ENCODE results near the gene KCNQ1.

Gene KCNQ1

DNA sequence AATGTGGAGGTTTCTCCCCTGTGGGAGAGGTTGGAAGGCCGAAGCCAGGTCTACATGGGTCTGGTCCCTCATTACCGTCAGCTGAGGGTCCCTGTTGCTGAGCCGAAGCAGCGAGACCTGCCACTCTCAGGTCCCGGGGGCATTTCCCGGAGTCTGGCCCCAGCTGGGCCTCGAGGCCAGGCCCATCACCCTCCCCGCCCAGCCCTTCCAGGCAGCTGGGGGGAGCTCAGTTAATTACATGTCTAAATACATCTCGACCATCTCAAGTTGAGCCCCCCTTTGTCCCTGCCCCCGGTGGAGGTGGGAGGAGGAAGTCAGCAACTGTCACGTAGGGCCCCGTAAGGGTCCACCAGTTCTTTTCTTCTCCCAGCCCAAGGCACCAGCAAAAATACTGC, 437.2 kb downstream of the KCNQ1 start:
- no peak for DNase-seq (ENCODE audit: low read depth in 3 of 3)

DNA sequence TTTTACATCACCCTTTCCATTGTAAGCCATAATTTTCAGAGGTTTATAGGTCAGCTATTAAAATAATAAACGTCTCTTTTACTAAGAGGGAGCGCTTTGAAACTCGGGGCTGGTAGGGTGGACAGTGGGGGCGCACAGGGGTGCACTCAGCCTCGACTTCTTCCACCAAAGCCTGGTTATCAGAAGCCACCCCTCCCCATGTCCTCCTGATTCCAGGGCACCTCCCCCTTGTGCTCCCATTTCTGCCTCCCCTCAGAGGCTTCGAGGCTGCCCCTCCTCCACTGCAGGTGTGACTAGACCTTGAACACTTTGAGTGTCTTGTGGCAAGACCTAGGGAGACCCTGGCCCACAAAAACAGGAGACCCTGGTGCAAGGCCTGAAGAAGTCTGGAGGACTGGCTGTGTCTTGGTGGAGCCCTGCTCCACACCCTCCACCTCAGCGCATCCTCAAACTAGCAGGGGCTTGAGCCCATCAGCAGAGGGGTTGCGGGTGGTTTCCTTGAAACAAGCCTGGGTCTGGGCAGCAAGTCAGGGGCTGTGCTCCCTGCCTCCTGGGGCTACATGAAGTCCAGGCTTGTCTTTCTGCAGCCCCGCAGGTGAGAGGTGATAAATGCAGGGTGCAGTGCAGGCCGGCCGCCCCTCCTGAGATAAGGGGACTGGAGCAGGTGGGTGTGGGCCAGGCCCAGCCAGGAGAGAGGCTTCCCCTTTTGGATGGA, 437.7 kb downstream of the KCNQ1 start:
- DNase-seq (ENCODE audit: low read depth in 3 of 3): no peak

DNA sequence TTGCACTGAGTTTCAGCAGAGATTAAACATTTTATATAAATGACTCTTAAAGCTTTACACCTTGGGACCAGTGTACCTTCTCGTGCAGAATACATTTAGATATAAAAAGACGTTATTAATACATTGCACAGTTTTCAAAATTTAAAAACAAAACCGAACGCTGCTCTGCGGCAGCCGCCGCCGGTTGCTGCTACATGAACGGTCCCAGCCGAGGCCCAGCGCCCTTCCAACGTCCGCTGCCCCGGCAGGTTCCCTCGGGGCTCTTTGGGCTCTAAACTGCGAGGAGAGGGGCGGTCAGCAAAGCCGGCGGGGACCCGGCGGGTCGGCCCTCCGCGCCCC, 438.8 kb downstream of the KCNQ1 start:
- DNase-seq (ENCODE audit: low read depth in 3 of 3): no peak

DNA sequence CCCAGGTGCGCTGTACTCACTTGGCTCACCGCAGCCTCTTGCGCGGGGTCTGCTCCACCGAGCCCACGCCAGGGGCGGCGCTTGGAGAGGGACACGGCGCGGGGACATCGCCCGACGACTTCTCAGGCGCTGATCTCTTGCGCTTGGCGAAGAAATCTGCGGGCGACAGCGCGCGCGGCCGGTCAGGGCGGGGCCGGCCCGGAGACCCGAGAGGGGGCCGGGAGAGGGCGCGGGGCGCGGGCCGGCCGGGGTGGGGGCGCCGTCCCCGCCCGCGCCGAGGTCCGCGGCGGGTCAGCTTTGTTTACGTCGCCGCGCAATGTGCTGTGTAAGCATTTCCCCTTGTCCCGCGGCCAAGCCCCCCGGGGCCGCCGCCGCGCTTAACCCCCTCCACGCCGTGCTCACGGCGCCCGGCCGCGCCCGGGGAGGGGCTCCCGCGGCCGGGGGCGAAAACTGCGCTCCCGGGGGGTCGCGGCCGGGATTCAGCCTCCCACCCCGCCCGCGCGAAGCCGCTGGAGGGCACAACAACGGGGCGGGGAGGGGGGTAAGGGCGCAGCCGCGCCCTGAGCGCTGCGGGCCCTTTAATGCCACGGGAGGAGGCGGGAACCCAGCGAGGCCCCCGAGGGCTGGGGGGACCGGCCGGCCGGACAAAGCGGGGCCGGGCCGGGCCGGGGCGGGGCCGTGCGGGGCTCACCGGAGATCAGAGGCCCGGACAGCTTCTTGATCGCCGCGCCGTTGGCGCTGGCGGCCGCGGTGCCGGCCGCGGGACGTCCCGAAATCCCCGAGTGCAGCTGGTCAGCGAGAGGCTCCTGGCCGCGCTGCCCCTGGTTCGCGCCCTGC, 439.4 kb downstream of the KCNQ1 start:
- no peak for DNase-seq (ENCODE audit: low read depth in 3 of 3)

- DNase-seq (ENCODE audit: low read depth in 3 of 3): no peak
Measured at GRCh38 chr11:2885017-2885677, 440.3 kb downstream of the KCNQ1 start.

DNA sequence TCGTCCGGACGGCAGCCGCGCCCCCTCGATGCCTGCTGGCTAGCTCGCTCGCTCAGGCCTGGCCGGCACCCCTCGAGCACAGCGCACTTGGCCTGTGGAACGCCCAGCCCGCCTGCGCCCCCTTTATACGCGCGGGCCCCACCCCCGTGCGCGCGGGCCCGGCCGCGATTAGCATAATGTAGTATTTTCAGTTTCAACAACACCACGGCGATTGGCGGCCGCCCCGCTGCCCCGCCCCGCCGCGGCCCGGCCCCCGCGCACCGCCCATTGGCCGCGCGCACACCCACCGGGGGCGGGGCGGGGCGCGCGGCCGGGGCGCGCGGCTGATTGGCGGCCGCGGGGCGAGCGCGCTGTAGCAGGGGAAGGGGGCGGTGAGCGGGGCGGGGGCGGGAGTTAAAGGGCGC, 440.9 kb downstream of the KCNQ1 start, which contains the start of gene CDKN1C:
CDKN1C (minus strand) TSS at position 98 of the 404 bp plus-strand sequence. CDS start 319 bp downstream, outside the sequence.
- DNase-seq (ENCODE audit: low read depth in 3 of 3): peak; percentile 54 to 72 (median 64)

- no peak for DNase-seq (ENCODE audit: low read depth in 3 of 3)
Measured at GRCh38 chr11:2886191-2886894, 441.5 kb downstream of the KCNQ1 start.

GRCh38 chr11:2886936-2887335, 442.1 kb downstream of the KCNQ1 start:
- no peak for DNase-seq (ENCODE audit: low read depth in 3 of 3)

- DNase-seq (ENCODE audit: low read depth in 3 of 3): no peak
Measured at GRCh38 chr11:2887515-2888195, 442.8 kb downstream of the KCNQ1 start.

DNA sequence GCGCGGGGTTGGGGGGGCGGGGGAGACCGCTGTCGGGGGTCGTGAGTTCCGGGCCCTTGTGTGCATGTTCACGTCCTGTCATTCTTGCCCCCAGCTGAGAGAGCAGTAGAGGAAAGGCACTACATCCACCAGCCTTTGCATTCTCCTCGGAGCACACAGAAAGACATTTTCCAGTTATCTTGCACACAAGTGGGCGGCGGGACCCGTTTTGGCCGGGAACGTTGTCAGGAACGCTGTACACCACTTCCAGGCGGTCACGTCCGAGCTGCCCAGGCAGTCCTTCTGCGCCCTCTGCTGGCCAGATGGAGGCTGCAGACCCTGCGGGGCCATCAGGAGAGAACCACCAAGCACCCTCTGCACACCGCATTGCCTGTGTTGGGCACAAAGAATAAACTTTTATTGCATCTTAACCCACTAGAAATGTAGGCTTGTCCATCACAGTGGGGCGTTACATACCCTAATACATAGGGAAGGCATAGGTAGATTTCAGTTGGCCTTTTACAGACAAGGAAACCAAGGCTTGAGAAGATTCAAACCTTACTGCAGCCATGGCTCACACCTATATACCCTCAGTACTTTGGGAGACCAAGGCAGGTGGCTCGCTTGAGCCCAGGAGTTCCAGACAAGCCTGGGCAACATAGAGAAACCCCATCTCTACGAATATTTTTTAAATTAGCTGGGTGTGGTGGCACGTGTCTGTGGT, 443.6 kb downstream of the KCNQ1 start:
- peak; percentile 68 to 87 (median 84) for DNase-seq (ENCODE audit: low read depth in 3 of 3)

DNA sequence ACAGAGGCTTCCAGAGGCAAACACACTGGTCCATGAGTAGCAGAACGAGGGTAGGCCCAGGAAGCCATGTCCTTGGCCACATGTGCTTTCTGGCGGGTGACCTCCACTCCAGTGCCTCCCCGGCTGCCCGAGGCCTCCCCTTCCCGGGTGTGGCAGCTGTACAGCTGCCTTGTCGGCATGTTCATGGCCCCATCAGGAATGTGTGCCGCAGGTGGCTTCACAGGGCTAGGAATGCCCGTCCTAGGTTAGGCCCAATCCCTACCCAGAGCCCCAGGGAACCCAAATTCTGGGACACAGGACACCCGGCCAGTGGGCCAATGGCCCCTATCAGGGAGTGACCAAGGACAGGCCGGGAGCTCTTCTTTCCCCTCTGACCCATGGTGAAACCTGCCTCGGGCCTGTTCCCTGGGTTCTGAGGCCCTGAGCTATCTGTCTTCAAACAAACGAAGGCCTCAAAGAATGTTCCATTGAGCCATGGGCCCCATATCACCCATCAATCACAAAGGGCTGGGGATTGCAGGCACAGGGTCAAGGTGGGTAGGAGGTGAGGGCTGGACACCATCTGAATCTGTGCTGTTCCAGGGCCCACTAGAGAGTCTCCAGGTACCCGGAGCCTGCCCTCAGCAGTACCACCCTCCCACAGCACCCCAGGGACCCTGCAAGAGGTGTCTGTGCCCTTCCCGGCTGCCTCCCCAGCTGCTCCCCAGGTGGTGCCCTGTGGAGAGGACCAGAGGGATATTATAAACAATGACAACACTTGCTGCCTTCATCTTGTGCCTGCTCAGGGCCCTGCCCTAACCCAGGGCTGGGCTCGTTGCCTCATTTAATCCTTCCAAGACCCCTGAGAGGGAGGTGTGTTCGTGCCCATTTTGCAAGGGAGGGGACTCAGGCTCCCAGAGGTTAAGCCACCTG, 444.8 kb downstream of the KCNQ1 start:
- no peak for DNase-seq (ENCODE audit: low read depth in 3 of 3)

GRCh38 chr11:2890466-2891294, 445.9 kb downstream of the KCNQ1 start:
- DNase-seq (ENCODE audit: low read depth in 3 of 3): no peak

DNA sequence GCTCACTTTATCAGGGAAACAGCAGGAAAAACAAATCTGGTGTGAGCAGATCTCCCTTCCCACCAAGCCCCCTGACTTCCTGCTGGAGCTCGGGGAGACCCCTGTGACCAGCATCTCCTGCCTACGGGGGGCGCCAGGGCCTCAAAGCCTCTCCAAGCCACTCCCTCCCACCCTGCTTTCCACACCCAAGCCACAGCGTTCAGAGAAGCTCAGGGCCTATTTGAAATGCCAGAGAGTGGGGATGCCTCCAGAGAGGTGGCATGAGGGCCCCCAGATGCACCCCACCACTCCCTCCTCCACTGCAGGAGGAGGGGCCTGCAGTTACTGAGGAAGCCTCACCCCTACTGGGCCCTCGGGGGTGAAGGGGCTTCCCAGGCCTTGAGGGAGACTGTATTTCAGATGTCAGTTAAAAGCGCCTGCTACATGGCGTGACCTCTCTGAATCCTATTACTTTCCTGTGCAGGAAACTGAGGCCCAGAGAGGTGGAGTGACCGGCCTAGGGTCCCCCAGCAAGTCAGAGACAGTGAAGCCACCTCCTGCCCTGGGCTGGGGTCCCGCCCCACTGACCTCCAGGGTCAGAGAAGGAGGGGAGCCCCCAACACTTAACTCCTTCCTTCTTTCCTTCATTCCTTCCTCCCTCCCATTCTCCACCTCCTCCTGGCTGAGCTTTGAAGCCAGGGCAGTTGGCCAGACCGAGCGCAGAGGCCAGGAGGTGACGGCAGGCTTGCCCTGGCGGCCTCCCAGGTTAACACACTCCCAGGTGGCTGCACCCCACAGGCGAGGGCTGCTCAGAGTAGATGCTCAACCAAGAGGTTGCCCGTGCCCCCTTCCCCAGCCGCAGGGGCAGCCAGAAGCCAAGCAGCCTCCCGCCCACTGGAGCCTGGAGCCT, 446.8 kb downstream of the KCNQ1 start:
- no peak for DNase-seq (ENCODE audit: low read depth in 3 of 3)

DNA sequence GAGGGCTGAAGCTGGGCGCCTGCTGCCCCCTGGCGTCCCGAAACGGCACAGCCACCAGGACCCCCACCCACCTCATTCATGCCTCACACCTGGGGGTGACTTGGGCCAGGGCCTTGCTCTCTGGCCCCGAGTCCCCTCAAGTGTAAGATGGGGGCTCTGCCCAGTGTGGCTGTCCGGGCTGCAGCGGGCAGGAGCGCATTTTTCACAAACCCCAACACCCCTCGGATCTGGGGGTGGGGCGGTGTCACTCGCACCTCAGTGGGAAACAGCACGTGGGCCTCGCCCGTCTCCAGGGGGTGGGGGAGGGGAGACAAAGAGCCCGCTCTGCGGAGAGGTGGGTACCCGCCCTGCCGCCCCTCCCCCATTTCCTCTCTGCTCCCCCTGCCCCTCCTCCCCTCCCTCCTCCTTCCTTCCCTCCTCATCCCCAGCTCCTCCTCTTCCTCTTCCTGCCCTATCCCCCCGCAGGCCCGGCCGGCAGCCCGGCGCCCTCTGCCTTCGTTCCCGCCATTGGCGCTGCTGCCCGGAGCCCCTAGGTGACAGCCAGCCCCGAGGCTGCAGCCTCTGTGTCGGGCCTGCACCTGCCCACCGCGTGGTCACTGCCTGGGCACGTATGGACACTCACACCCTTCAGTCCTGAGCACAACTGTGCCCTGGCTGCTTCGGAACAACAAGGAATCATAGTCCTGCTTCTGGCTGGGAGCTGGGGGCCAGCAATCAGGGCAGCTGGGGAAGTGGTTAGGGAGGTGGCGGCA, 447.6 kb downstream of the KCNQ1 start:
- DNase-seq (ENCODE audit: low read depth in 3 of 3): peak; percentile 25 to 69 (median 34)

DNA sequence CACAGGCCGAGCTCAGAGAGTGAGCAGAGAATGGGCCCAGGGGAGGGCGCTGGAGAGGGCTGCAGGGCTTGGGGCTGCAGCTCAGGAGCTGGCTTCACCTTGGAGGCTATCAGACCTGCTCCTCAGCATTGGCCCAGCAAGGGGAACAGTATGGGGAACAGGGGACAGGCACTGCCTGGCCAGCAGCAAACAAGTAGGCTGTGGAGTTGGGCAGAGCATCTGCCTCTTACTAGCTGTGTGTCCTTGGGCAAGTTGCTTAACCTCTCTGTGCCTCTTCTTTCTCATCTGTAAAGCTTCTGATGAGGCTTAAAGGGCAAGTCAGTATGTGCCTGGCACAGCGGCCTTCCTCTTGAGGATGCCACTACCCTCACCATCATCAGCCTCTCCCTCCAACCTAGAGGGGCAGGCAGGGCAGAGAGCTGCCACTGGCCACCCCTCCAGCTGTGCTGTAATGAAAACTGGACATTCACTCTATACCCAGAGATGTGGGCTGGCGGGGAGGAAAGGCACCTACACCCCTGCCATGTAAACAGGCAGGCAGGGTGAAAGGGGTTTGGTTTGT, 448.2 kb downstream of the KCNQ1 start:
- peak in 1 of 3 experiments; percentile 45 for DNase-seq (ENCODE audit: low read depth in 3 of 3)

DNA sequence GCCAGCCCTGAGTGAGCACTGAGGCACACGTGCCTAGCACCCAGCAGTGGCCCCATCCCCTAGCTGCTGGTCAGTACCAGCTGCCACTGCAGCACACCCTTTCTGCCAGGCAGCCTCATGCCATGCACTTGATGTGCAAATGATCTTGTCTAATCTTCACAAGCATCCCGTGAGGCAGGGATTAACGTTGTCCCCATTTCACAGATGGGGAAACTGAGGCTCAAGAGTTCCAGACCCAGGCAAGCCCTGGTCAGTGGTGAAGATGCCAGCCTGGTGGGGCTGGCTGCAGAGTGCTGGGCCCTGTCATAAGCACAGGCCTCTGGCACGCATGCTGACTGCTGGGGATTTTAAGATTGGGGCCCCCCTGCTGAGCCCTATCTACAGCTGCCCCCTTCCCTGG, 449.1 kb downstream of the KCNQ1 start:
- no peak for DNase-seq (ENCODE audit: low read depth in 3 of 3)

DNA sequence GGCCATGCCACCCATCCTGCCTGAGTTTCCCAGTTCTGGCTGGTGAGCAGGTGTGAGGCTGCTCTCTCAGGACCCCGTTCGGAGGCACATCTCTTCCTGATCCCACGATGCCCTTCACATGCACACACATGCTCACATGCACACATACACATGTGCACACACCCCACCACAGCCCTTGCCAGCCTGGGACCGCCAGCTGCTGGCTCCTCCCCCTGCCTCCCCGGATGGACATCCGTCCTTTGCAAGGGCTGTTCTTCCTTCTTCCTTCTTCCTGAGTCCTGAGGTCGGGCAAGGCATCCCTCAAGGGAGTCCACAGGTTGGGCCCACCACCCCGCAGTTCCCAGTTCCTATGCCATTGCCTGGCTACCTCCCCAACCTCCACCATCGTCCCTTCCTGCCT, 451.2 kb downstream of the KCNQ1 start:
- DNase-seq (ENCODE audit: low read depth in 3 of 3): no peak
